H1 (cell line): ENCODE data around the gene EPM2A. TPM values are rescaled to one million over a fixed set of nuclear protein-coding genes. Genes with fewer than 3 reads are reported as not detected.

Experiments used
- CTCF ChIA-PET: fragments of 300-600 bp; sonication (Branson Sonifier 250); formaldehyde crosslinking; loops from one replicate; lab custom pipeline; 2021; ENCODE audit not compliant: partially characterized antibody; lab: Charles Lee
- POLR2A ChIA-PET: fragments of 300-600 bp; sonication (Branson Sonifier 250); formaldehyde crosslinking; loops from one replicate; lab custom pipeline; 2021; ENCODE audit warnings: inconsistent platforms; ENCODE audit not compliant: partially characterized antibody; lab: Charles Lee
- DNase-seq, 2 experiments: peaks; one replicate each; pipeline versions ENCODE4 v3.0.0 to v3.0.0-alpha.2; 2010 to 2022; ENCODE audit warnings: low spot score in 2 of 2, low read depth in 1 of 2, mixed read lengths in 1 of 2
- FAIRE-seq: peaks from 2 replicates; lab custom pipeline; 2011; peaks lifted over from hg19 to GRCh38; lab: Jason Lieb, UNC
- H2AFZ ChIP-seq: 2 replicates; pipeline ENCODE4 v1.8.1; 2012; ENCODE audit warnings: low read length, inconsistent platforms
- H2AK5ac ChIP-seq: 2 replicates; pipeline ENCODE4 v1.6.1; 2013; ENCODE audit warnings: low read depth, low read length
- H2BK120ac ChIP-seq: replicated peaks from 2 replicates; pipeline ENCODE3; 2013; ENCODE audit warnings: low read depth, low read length, inconsistent platforms
- H2BK12ac ChIP-seq: 2 replicates; pipeline ENCODE4 v1.6.1; 2013; ENCODE audit warnings: low read depth, low read length
- H2BK15ac ChIP-seq: 2 replicates; pipeline ENCODE4 v1.6.1; 2013; ENCODE audit warnings: low read length
- H2BK20ac ChIP-seq: 2 replicates; pipeline ENCODE4 v1.6.1; 2013; ENCODE audit warnings: low read length
- H2BK5ac ChIP-seq: 2 replicates; pipeline ENCODE4 v1.6.1; 2013; ENCODE audit warnings: low read depth, low read length
- H3K14ac ChIP-seq: 2 replicates; pipeline ENCODE4 v1.6.1; 2013; ENCODE audit warnings: inconsistent platforms; ENCODE audit not compliant: insufficient read length
- H3K18ac ChIP-seq: 2 replicates; pipeline ENCODE4 v1.6.1; 2013; ENCODE audit warnings: low read length; ENCODE audit errors: extremely low read depth
- H3K23ac ChIP-seq: 2 replicates; pipeline ENCODE4 v1.6.1; 2013; ENCODE audit warnings: inconsistent platforms; ENCODE audit not compliant: insufficient read length
- H3K23me2 ChIP-seq: 2 replicates; pipeline ENCODE4 v1.6.1; 2013; ENCODE audit warnings: low read depth, low read length
- H3K27ac ChIP-seq: 2 replicates; pipeline ENCODE4 v1.6.1; 2011; ENCODE audit warnings: low read depth, low read length, inconsistent platforms
- H3K27me3 ChIP-seq, 4 experiments: replicated peaks in 1 of 4; 1 replicate in 1 of 4; 2 replicates in 3 of 4; pipeline versions ENCODE4 v1.6.1 to v1.8.1; 2011 to 2013; ENCODE audit warnings: low read length in 3 of 4, mild to moderate bottlenecking in 3 of 4, inconsistent platforms in 2 of 4, mixed read lengths in 2 of 4, moderate library complexity in 1 of 4; ENCODE audit not compliant: control insufficient read depth in 3 of 4, insufficient read depth in 3 of 4; ENCODE audit errors: extremely low read depth in 1 of 4
- H3K36me3 ChIP-seq, 4 experiments: 2 replicates each; pipeline versions ENCODE4 v1.6.1 to v1.8.1; 2011 to 2013; ENCODE audit warnings: mild to moderate bottlenecking in 4 of 4, low read length in 3 of 4, moderate library complexity in 2 of 4, control low read depth in 1 of 4, inconsistent platforms in 1 of 4; ENCODE audit not compliant: insufficient read depth in 4 of 4, control insufficient read depth in 2 of 4
- H3K4ac ChIP-seq: replicated peaks from 2 replicates; pipeline ENCODE3; 2013; ENCODE audit warnings: low read length, low read depth, mixed read lengths, inconsistent platforms; ENCODE audit not compliant: insufficient read length
- H3K4me1 ChIP-seq, 4 experiments: replicated peaks in 1 of 4; 1 replicate in 1 of 4; 2 replicates in 3 of 4; pipeline versions ENCODE4 v1.6.1 to v1.8.1; 2011 to 2013; ENCODE audit warnings: low read length in 3 of 4, inconsistent platforms in 2 of 4, mixed read lengths in 1 of 4; ENCODE audit not compliant: insufficient read depth in 4 of 4, control insufficient read depth in 3 of 4
- H3K4me2 ChIP-seq, 2 experiments: 2 replicates each; pipeline versions ENCODE4 v1.6.1 to v1.8.1; 2011 to 2013; ENCODE audit warnings: low read depth in 2 of 2, low read length in 2 of 2, control low read depth in 1 of 2, inconsistent platforms in 1 of 2, mild to moderate bottlenecking in 1 of 2; ENCODE audit not compliant: insufficient read depth in 1 of 2
- H3K4me3 ChIP-seq, 4 experiments: fragments of 200-600, 300-600 bp in 1 of 4; sonication (generic), shearing (Covaris generic), sonication (Bioruptor Twin) in 1 of 4; 2 replicates each; pipeline versions ENCODE4 v1.5.1 to v1.8.1; 2011 to 2016; ENCODE audit warnings: low read length in 4 of 4, low read depth in 3 of 4, control low read depth in 2 of 4, inconsistent platforms in 2 of 4, mild to moderate bottlenecking in 2 of 4, mixed read lengths in 1 of 4, moderate library complexity in 1 of 4; ENCODE audit not compliant: insufficient read depth in 2 of 4; ENCODE audit errors: extremely low read depth in 1 of 4
- H3K56ac ChIP-seq: replicated peaks from 2 replicates; pipeline ENCODE3; 2013; ENCODE audit warnings: low read depth, mild to moderate bottlenecking, mixed read lengths, low read length, inconsistent platforms; ENCODE audit not compliant: insufficient read length
- H3K79me1 ChIP-seq: 2 replicates; pipeline ENCODE4 v1.6.1; 2013; ENCODE audit warnings: low read depth, low read length, control low read depth
- H3K79me2 ChIP-seq, 2 experiments: 2 replicates each; pipeline versions ENCODE4 v1.6.1 to v1.8.1; 2012 to 2013; ENCODE audit warnings: low read length in 2 of 2, mild to moderate bottlenecking in 2 of 2, inconsistent platforms in 1 of 2; ENCODE audit not compliant: insufficient read depth in 2 of 2, control insufficient read depth in 1 of 2
- H3K9ac ChIP-seq, 4 experiments: replicated peaks in 1 of 4; 1 replicate in 1 of 4; 2 replicates in 3 of 4; pipeline versions ENCODE4 v1.6.1 to v1.8.1; 2011 to 2013; ENCODE audit warnings: low read depth in 3 of 4, low read length in 3 of 4, control low read depth in 2 of 4, mild to moderate bottlenecking in 2 of 4, moderate library complexity in 2 of 4, inconsistent platforms in 1 of 4; ENCODE audit errors: extremely low read depth in 1 of 4
- H3K9me3 ChIP-seq, 2 experiments: 2 replicates each; pipeline versions ENCODE4 v1.6.1 to v1.8.1; 2012 to 2013; ENCODE audit warnings: mild to moderate bottlenecking in 2 of 2, moderate library complexity in 2 of 2, control low read depth in 1 of 2, inconsistent platforms in 1 of 2, low read depth in 1 of 2, low read length in 1 of 2, mixed read lengths in 1 of 2; ENCODE audit not compliant: insufficient read depth in 2 of 2
- H4K20me1 ChIP-seq, 2 experiments: replicated peaks in 1 of 2; 2 replicates each; pipeline versions ENCODE3 to v1.8.1; 2011 to 2013; ENCODE audit warnings: inconsistent platforms in 2 of 2, low read length in 2 of 2, mild to moderate bottlenecking in 1 of 2; ENCODE audit not compliant: insufficient read depth in 2 of 2, control insufficient read depth in 1 of 2
- H4K5ac ChIP-seq: 2 replicates; pipeline ENCODE4 v1.6.1; 2013; ENCODE audit warnings: low read length, low read depth, mixed read lengths, inconsistent platforms; ENCODE audit not compliant: insufficient read length
- H4K8ac ChIP-seq: 2 replicates; pipeline ENCODE4 v1.8.0; 2013; ENCODE audit warnings: mild to moderate bottlenecking, moderate library complexity, low read length, inconsistent platforms; ENCODE audit not compliant: insufficient read depth; ENCODE audit errors: extremely low read depth
- H4K91ac ChIP-seq: replicated peaks from 2 replicates; pipeline ENCODE3; 2013; ENCODE audit warnings: low read length, mixed read lengths, inconsistent platforms; ENCODE audit not compliant: insufficient read length
- CHD1 ChIP-seq: IDR thresholded peaks from 2 replicates; pipeline ENCODE4 v1.6.1; 2012; ENCODE audit warnings: low read depth, low read length, improper control_type of control experiment
- EP300 ChIP-seq, 2 experiments: IDR thresholded peaks; 1 replicate in 1 of 2; 2 replicates in 1 of 2; pipeline ENCODE4 v1.6.1; 2011 to 2012; ENCODE audit warnings: low read depth in 2 of 2, low read length in 2 of 2, mild to moderate bottlenecking in 2 of 2, borderline replicate concordance in 1 of 2, inconsistent platforms in 1 of 2, moderate library complexity in 1 of 2
- NRF1 ChIP-seq: IDR thresholded peaks from 2 replicates; pipeline ENCODE4 v1.6.1; 2011; ENCODE audit warnings: mild to moderate bottlenecking, low read depth, low read length, improper control_type of control experiment
- RAD21 ChIP-seq, 2 experiments: IDR thresholded peaks in 1 of 2; conservative IDR thresholded peaks in 1 of 2; 2 replicates each; pipeline ENCODE4 v1.6.1; 2011; ENCODE audit warnings: low read depth in 2 of 2, low read length in 2 of 2, improper control_type of control experiment in 1 of 2, inconsistent platforms in 1 of 2, mild to moderate bottlenecking in 1 of 2, moderate library complexity in 1 of 2
- SUZ12 ChIP-seq: fragments of 200-600 bp; sonication (generic); IDR thresholded peaks from 2 replicates; pipeline ENCODE4 v1.6.1; 2012; ENCODE audit warnings: mild to moderate bottlenecking, inconsistent platforms, low read length, moderate library complexity, mixed read lengths
- USF2 ChIP-seq: IDR thresholded peaks from 2 replicates; pipeline ENCODE4 v1.6.1; 2011; ENCODE audit warnings: low read length, improper control_type of control experiment
- YY1 ChIP-seq: IDR thresholded peaks from 2 replicates; pipeline ENCODE4 v1.6.1; 2011; ENCODE audit warnings: low read depth, mild to moderate bottlenecking, low read length
- WGBS, 2 experiments: shearing (Covaris generic) in 1 of 2; methylation state at CpG; one replicate each; pipeline versions ENCODE4 v1.1.6 to v1.1.7; 2013 to 2015; ENCODE audit warnings: low lambda C conversion rate in 2 of 2, mixed read lengths in 2 of 2, inconsistent platforms in 1 of 2, low coverage in 1 of 2, missing lambda C conversion rate in 1 of 2; ENCODE audit not compliant: insufficient replicate concordance in 2 of 2, insufficient coverage in 1 of 2, insufficient read length in 1 of 2; ENCODE audit errors: extremely low coverage in 1 of 2, missing lambda C conversion rate in 1 of 2; 5-methylcytosine and 5-hydroxymethylcytosine counted together
- polyA plus RNA-seq, 7 experiments: library from polyadenylated mRNA; depleted of rRNA in 3 of 7; stranded (reverse) in 5 of 7; unstranded in 2 of 7; fragments of >200 nt in 5 of 7; fragments of 200-250 nt in 2 of 7; gene quantifications; 1 replicate in 5 of 7; 2 replicates in 1 of 7; 4 replicates in 1 of 7; pipeline versions ENCODE4 v1.2.1 to v1.2.3, GENCODE V29; 2011 to 2013; ENCODE audit warnings: missing spikeins in 2 of 7, mixed read lengths in 2 of 7
- total RNA-seq: library from RNA; stranded (reverse); fragmentation: NEBNext Ultra II Directional; extraction: Animal tissue kit (Norgen Biotek cat#: 25700); gene quantifications from 2 replicates; pipeline ENCODE4 v1.2.1, GENCODE V29; 2021

Gene EPM2A
- total and polyA plus RNA-seq, 2 of the 8 experiments (the other 6 are each of a cell fraction or from before 2014, with no cell fraction given): 2.3 to 6.2 TPM

- Histone ChIP-seq H2BK120ac (no peak overlapping the region), H3K56ac (no peak overlapping the region), H3K4me2 (no peak overlapping the region), H3K79me1 (no peaks in the 10 kb centered on the region), H4K8ac (no peak overlapping the region), H3K27ac (no peak overlapping the region), H3K4me1 (no peaks in the 10 kb centered on the region), H2AFZ (no peak overlapping the region), H4K5ac (no peak overlapping the region), H3K9ac (no peak overlapping the region), H4K20me1 (no peaks in the 10 kb centered on the region), H4K91ac (no peak overlapping the region), H2BK20ac (no peak overlapping the region), H2BK12ac (no peak overlapping the region), H2AK5ac (no peak overlapping the region), H2BK5ac (no peak overlapping the region), H3K14ac (no peak overlapping the region), H3K23me2 (no peaks in the 10 kb centered on the region), H3K18ac (no peak overlapping the region), H3K36me3 (no peaks in the 10 kb centered on the region), H3K27me3 (no peaks in the 10 kb centered on the region), H3K79me2 (no peaks in the 10 kb centered on the region), H3K23ac (no peak overlapping the region), H3K4me3 (no peak overlapping the region), H2BK15ac (no peak overlapping the region), H3K4ac (no peak overlapping the region)
- 100% methylated on average over 2 of the region's 2 CpGs; no CpG with 5 or more reads in 1 of the 2 experiments for WGBS, 2 experiments
- ChIA-PET CTCF (interaction anchor here (0.6 to 1.8 kb wide), 4 partner anchors 10 to 1274 kb away, joined by 3 to 5 read pairs (median 4); no protein-coding TSS in a partner anchor), POLR2A (interaction anchor here (3.0 kb wide), 1 partner anchor 8 kb away, joined by 15 read pairs; the partner anchor contains the start of gene EPM2A)
- no peak for FAIRE-seq
- no peak for DNase-seq
- no peak for TF ChIP-seq CHD1
- no peak for TF ChIP-seq SUZ12
- no peak for TF ChIP-seq YY1
- no peak for TF ChIP-seq RAD21 (IDR thresholded peaks at IDR 0.05 in 1 of 2, conservative IDR thresholded peaks at IDR 0.05 in 1 of 2; ENCODE audit: low read depth in 2 of 2, low read length in 2 of 2)
- no peak for TF ChIP-seq USF2
- no peak for TF ChIP-seq EP300 (IDR thresholded peaks at IDR 0.05; ENCODE audit: borderline replicate concordance in 1 of 2, low read depth in 2 of 2, low read length in 2 of 2)
- TF ChIP-seq NRF1: no peak
- TF ChIP-seq, all 59 proteins: peak for 0
- H3K9me3 ChIP-seq: no peaks in the 10 kb centered on the region
Measured at GRCh38 chr6:145743332-145743731, 8.0 kb upstream of the EPM2A start.
